ENCODE data around the gene EPSTI1.

EPSTI1 gene

DNA sequence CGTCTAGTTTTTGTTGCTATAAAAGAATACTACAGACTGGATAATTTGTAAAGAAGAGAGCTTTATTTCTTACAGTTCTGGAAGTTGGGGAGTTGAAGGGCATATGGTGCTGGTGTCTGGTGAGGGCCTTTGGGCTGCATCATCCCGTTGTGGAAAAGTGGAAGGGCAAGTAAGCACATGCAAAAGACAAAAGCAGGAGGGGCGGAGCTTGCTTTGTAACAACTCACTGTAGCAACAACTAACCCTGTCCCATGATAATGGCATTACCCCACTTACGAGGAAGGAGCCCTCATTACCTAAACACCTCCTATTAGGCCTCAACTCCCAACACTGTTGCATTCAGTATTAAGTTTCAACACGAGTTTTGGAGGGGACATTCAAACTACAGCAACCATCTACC, 24.2 kb upstream of the EPSTI1 start:
- FAIRE-seq (no peak), DNase-seq (ENCODE audit: insufficient read length, low spot score) (no peak)
- TF ChIP-seq, protein P1, sequence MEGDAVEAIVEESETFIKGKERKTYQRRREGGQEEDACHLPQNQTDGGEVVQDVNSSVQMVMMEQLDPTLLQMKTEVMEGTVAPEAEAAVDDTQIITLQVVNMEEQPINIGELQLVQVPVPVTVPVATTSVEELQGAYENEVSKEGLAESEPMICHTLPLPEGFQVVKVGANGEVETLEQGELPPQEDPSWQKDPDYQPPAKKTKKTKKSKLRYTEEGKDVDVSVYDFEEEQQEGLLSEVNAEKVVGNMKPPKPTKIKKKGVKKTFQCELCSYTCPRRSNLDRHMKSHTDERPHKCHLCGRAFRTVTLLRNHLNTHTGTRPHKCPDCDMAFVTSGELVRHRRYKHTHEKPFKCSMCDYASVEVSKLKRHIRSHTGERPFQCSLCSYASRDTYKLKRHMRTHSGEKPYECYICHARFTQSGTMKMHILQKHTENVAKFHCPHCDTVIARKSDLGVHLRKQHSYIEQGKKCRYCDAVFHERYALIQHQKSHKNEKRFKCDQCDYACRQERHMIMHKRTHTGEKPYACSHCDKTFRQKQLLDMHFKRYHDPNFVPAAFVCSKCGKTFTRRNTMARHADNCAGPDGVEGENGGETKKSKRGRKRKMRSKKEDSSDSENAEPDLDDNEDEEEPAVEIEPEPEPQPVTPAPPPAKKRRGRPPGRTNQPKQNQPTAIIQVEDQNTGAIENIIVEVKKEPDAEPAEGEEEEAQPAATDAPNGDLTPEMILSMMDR (IDR thresholded peaks at IDR 0.05; ENCODE audit: insufficient read depth, missing control alignments) = no peak

DNA sequence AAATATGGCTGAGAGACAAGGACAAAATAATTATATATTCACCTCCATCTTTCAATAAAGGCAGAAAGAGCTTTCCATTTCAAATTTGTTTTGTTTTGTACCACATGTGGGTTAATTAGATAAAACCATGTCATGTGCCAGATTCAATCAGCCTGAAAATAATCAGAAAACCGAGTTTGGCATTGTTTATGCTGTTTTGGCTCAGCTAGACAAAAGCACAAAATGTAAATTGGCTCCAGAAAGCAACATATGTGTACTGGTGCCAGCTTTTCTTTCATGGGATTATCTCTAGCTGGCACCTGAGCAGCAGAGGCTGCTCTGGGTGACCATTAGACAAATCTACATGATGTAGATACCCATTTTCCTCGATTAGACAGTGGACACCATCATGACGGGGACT, 22.1 kb upstream of the EPSTI1 start:
- FAIRE-seq (no peak), DNase-seq (ENCODE audit: insufficient read length, low spot score) (no peak)
- TF ChIP-seq, protein P1 (IDR thresholded peaks at IDR 0.05; ENCODE audit: insufficient read depth, missing control alignments) = no peak

DNA sequence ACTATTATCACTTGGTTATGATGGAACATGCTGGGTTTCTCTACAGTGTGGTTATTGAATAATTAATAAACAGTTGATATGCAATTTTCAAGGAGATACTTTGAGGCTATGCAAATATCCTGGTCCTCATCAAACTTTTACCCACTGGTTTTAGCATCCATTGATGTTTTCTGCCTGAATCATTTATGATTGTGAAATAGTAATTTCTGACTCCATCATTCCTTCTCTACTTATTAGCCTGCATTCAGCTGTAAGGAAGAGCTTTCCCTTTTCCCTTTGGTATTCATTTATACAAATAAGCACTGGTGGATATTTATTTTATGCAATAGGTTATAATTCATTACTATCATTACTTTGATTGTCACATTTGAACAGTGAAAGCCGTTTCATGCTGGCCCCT, 17.5 kb upstream of the EPSTI1 start:
- DNase-seq (ENCODE audit: insufficient read length, low spot score) (no peak), FAIRE-seq (no peak)
- TF ChIP-seq, protein P1 (IDR thresholded peaks at IDR 0.05; ENCODE audit: insufficient read depth, missing control alignments) = no peak

DNA sequence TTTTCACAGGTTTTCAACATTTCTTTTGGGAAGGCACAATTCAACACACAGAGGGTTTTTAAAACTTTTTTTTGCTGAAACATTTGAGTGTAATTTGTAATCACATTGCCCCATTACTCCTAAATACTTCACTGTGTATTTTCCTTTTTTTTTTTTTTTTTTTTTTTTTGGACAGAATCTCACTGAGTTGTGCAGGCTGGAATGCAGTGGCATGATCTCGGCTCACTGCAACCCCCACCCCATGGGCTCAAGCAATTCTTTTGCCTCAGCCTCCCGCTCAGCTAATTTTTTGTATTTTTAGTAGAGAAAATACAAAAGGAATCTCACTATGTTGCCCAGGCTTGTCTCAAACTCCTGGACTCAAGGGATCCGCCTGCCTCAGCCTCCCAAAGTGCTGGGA, 16.6 kb upstream of the EPSTI1 start:
- DNase-seq (ENCODE audit: insufficient read length, low spot score) (no peak), FAIRE-seq (no peak)
- TF ChIP-seq, protein P1 (IDR thresholded peaks at IDR 0.05; ENCODE audit: insufficient read depth, missing control alignments) = no peak

DNA sequence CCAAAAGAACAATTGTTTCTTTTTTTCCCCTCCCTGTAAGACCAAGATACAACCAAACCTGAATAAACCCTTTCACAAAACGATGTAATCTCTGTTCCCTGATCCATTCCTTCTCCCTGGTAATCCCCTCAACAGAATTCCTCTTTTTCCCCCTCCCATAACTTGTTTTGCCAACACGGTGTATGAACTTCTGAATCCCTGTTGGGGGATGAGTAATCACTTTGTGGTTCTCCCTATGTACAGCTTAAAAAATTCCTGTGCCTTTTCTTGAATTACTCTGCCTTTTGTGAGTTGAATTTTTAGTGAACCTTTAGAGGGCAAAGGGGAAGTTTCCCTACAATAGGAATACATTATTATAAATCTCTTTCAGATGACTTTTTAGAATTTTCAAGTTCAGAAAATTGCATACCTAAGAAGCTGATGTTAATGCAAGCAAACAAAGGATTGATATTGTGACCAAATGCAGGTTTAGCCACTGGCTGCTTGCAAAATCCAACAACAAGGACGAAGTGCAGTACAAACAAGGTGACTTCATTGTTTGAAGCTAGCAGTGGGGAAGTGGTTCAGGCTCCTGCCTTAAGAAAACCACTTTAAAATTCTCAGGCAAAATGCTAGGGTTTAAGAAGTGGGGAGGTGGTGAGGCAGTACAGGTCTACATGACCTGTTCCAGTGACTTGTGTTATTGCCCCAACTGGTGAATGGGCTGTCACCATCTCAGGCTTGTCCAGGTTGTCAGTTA, 15.0 kb upstream of the EPSTI1 start:
- FAIRE-seq (no peak), DNase-seq (ENCODE audit: insufficient read length, low spot score) (no peak)
- TF ChIP-seq, protein P1 (IDR thresholded peaks at IDR 0.05; ENCODE audit: insufficient read depth, missing control alignments) = no peak

DNA sequence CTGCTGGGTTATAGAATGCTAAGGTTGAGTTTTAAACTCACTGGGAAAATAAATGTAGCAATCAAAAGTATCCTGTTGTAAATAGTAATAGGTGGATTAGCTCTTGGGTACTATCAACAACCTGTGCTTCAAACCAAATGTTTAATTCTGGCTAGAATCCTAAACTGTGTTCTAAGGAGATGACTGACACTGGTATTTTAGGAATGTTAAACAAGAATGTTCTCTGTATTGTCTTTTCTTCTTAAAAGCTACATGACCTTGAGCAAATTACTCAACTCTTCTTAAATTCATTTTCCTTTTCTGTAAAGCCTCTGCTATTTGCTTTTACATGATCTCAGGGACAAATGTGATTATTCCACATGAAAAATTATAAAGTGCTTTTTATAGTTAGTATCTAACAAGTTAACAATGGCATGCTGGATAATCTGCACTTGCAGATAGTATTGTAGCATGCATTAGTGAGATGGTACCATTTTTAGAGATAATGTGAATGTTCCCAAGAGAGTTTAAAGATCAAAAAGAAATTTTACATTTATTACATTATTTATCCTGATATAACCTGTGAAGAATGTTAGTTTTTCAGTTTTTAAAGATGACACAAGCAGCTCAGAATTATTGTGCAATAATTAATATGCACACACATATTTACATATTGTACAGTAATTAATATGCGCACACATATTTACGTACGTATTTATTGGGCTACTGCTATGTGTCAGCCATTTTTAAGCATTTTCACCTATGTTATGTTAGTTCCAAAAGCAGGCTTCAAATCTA, 13.6 kb upstream of the EPSTI1 start:
- TF ChIP-seq, protein P1 (IDR thresholded peaks at IDR 0.05; ENCODE audit: insufficient read depth, missing control alignments) = no peak
- FAIRE-seq (no peak), DNase-seq (ENCODE audit: insufficient read length, low spot score) (no peak)

DNA sequence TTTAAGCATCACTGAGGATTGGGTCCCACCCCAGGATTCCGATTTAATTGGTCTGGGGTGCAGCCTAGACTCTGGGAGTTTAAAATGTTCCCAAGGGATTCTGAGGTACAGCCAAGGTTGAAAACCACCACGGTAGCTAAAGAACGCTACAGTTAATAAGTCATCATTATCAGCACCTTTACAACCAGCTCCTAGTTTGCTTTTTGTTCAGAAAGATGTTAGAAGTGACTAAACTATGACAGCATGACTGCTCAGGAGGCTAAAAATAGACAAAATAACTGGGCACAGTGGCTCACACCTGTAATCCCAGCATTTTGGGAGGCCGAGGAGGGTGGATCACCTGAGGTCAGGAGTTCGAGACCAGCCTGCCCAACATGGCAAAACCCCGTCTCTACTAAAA, 11.7 kb upstream of the EPSTI1 start:
- FAIRE-seq = no peak
- TF ChIP-seq, protein P1 (IDR thresholded peaks at IDR 0.05; ENCODE audit: insufficient read depth, missing control alignments) = no peak
- DNase-seq (ENCODE audit: insufficient read length, low spot score) = no peak

All from D721Med (cell line).